Measurements from ENCODE around the gene KCND2.

KCND2 gene

DNA sequence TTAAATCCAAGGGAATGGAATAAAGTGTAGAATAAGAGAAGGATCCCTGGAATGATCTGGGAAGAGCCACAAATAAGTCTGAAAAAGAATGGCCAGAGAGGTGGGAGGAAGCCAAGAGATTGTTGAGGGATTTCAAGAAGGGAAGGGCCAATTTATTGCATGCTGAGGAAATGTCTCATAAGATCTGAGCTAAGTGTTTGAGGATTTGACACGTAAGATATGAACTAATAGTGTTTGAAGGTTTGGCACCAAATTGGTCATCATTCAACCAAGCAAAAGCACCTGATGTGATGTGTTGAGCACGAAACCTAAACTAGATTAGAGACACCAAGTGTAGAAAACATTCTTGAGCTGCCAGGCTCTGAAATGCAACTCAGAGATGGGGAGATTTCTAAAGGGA is 487.1 kb downstream of the KCND2 start:
- Histone ChIP-seq H3K79me2 (ENCODE audit: insufficient read depth, low read length) (no peaks in the 10 kb centered on the region), H3K4me1 (ENCODE audit: insufficient read depth, low read length) (no peaks in the 10 kb centered on the region), H3K27me3 (ENCODE audit: insufficient read depth, low read length, poor library complexity) (no peaks in the 10 kb centered on the region), H3K9ac (ENCODE audit: low read depth, low read length) (no peak overlapping the region), H3K27ac (ENCODE audit: low read length) (no peak overlapping the region), H3K9me3 (ENCODE audit: insufficient read depth, low read length, severe bottlenecking) (no peaks in the 10 kb centered on the region), H3K4me3 (ENCODE audit: low read depth in 1 of 2, low read length in 2 of 2) (no peak overlapping the region), H4K20me1 (ENCODE audit: insufficient read depth, low read length) (no peaks in the 10 kb centered on the region), H3K4me2 (ENCODE audit: insufficient read depth, low read length) (no peak overlapping the region), H2AFZ (ENCODE audit: low read depth, low read length) (no peak overlapping the region), H3K36me3 (ENCODE audit: insufficient read depth, low read length) (no peaks in the 10 kb centered on the region)
- TF ChIP-seq CTCF (IDR thresholded peaks at IDR 0.05; ENCODE audit: borderline replicate concordance, extremely low read depth, low read length, poor library complexity, severe bottlenecking): no peak
- TF ChIP-seq EZH2 (IDR thresholded peaks at IDR 0.05; ENCODE audit: borderline replicate concordance, low read depth, low read length, severe bottlenecking): no peak
- DNase-seq (no peak), ATAC-seq (ENCODE audit: insufficient read depth, low read depth) (no peak)

GRCh38 chr7:120760851-120761250 is 487.9 kb downstream of the KCND2 start:
- Histone ChIP-seq H3K9me3 (ENCODE audit: insufficient read depth, low read length, severe bottlenecking) (no peaks in the 10 kb centered on the region), H2AFZ (ENCODE audit: low read depth, low read length) (no peak overlapping the region), H4K20me1 (ENCODE audit: insufficient read depth, low read length) (no peaks in the 10 kb centered on the region), H3K36me3 (ENCODE audit: insufficient read depth, low read length) (no peaks in the 10 kb centered on the region), H3K4me3 (ENCODE audit: low read depth in 1 of 2, low read length in 2 of 2) (no peak overlapping the region), H3K79me2 (ENCODE audit: insufficient read depth, low read length) (no peaks in the 10 kb centered on the region), H3K4me1 (ENCODE audit: insufficient read depth, low read length) (no peaks in the 10 kb centered on the region), H3K27me3 (ENCODE audit: insufficient read depth, low read length, poor library complexity) (no peaks in the 10 kb centered on the region), H3K27ac (ENCODE audit: low read length) (no peak overlapping the region), H3K9ac (ENCODE audit: low read depth, low read length) (no peak overlapping the region), H3K4me2 (ENCODE audit: insufficient read depth, low read length) (no peak overlapping the region)
- ATAC-seq (ENCODE audit: insufficient read depth, low read depth) (no peak), DNase-seq (no peak)
- TF ChIP-seq EZH2 (IDR thresholded peaks at IDR 0.05; ENCODE audit: borderline replicate concordance, low read depth, low read length, severe bottlenecking) (no peak), CTCF (IDR thresholded peaks at IDR 0.05; ENCODE audit: borderline replicate concordance, extremely low read depth, low read length, poor library complexity, severe bottlenecking) (no peak)

DNA sequence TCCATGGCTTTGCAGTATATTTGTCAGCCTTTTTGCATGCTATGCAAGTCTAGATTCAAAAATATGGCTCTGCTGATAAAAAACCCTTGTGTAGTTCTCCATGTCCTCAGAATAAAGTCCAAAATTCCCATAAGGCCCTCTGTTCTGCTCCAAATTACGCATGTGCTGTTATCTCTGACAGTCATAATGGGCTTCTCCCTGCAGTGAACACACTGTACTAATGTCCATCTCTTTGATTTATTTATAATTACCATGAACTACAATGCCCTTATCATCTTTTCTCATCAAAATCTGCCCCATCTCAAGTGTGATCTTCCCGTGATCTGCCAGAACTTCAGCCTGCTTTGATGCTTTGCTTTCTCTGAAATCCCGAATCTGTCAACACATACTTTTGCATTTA is 497.2 kb downstream of the KCND2 start:
- Histone ChIP-seq H3K9me3 (ENCODE audit: insufficient read depth, low read length, severe bottlenecking) (no peaks in the 10 kb centered on the region), H3K4me2 (ENCODE audit: insufficient read depth, low read length) (no peak overlapping the region), H3K27ac (ENCODE audit: low read length) (no peak overlapping the region), H3K4me3 (ENCODE audit: low read depth in 1 of 2, low read length in 2 of 2) (no peak overlapping the region), H3K4me1 (ENCODE audit: insufficient read depth, low read length) (no peaks in the 10 kb centered on the region), H3K79me2 (ENCODE audit: insufficient read depth, low read length) (no peaks in the 10 kb centered on the region), H3K9ac (ENCODE audit: low read depth, low read length) (no peak overlapping the region), H3K36me3 (ENCODE audit: insufficient read depth, low read length) (no peaks in the 10 kb centered on the region), H3K27me3 (ENCODE audit: insufficient read depth, low read length, poor library complexity) (no peaks in the 10 kb centered on the region), H2AFZ (ENCODE audit: low read depth, low read length) (no peak overlapping the region), H4K20me1 (ENCODE audit: insufficient read depth, low read length) (no peaks in the 10 kb centered on the region)
- ATAC-seq (ENCODE audit: insufficient read depth, low read depth) (no peak), DNase-seq (no peak)
- no peak for TF ChIP-seq CTCF (IDR thresholded peaks at IDR 0.05; ENCODE audit: borderline replicate concordance, extremely low read depth, low read length, poor library complexity, severe bottlenecking)
- TF ChIP-seq EZH2 (IDR thresholded peaks at IDR 0.05; ENCODE audit: borderline replicate concordance, low read depth, low read length, severe bottlenecking): no peak

GRCh38 chr7:120774481-120774880 is 501.5 kb downstream of the KCND2 start:
- no peak overlapping the region for H3K27ac ChIP-seq (ENCODE audit: low read length)
- no peaks in the 10 kb centered on the region for H3K4me1 ChIP-seq (ENCODE audit: insufficient read depth, low read length)
- H3K27me3 ChIP-seq (ENCODE audit: insufficient read depth, low read length, poor library complexity): no peaks in the 10 kb centered on the region
- H3K4me2 ChIP-seq (ENCODE audit: insufficient read depth, low read length): no peak overlapping the region
- ATAC-seq (ENCODE audit: insufficient read depth, low read depth) (no peak), DNase-seq (no peak)
- no peaks in the 10 kb centered on the region for H3K36me3 ChIP-seq (ENCODE audit: insufficient read depth, low read length)
- H3K4me3 ChIP-seq (ENCODE audit: low read depth in 1 of 2, low read length in 2 of 2): no peak overlapping the region
- H2AFZ ChIP-seq (ENCODE audit: low read depth, low read length): no peak overlapping the region
- no peaks in the 10 kb centered on the region for H4K20me1 ChIP-seq (ENCODE audit: insufficient read depth, low read length)
- H3K9ac ChIP-seq (ENCODE audit: low read depth, low read length): no peak overlapping the region
- H3K9me3 ChIP-seq (ENCODE audit: insufficient read depth, low read length, severe bottlenecking): no peaks in the 10 kb centered on the region
- no peak for TF ChIP-seq EZH2 (IDR thresholded peaks at IDR 0.05; ENCODE audit: borderline replicate concordance, low read depth, low read length, severe bottlenecking)
- no peak for TF ChIP-seq CTCF (IDR thresholded peaks at IDR 0.05; ENCODE audit: borderline replicate concordance, extremely low read depth, low read length, poor library complexity, severe bottlenecking)
- no peaks in the 10 kb centered on the region for H3K79me2 ChIP-seq (ENCODE audit: insufficient read depth, low read length)

All from DND-41 (cell line).